ENCODE results near the gene SLC26A6. TPM values are rescaled to one million over a fixed set of nuclear protein-coding genes. Genes with fewer than 3 reads are reported as not detected.

The SLC26A6 gene, protein sequence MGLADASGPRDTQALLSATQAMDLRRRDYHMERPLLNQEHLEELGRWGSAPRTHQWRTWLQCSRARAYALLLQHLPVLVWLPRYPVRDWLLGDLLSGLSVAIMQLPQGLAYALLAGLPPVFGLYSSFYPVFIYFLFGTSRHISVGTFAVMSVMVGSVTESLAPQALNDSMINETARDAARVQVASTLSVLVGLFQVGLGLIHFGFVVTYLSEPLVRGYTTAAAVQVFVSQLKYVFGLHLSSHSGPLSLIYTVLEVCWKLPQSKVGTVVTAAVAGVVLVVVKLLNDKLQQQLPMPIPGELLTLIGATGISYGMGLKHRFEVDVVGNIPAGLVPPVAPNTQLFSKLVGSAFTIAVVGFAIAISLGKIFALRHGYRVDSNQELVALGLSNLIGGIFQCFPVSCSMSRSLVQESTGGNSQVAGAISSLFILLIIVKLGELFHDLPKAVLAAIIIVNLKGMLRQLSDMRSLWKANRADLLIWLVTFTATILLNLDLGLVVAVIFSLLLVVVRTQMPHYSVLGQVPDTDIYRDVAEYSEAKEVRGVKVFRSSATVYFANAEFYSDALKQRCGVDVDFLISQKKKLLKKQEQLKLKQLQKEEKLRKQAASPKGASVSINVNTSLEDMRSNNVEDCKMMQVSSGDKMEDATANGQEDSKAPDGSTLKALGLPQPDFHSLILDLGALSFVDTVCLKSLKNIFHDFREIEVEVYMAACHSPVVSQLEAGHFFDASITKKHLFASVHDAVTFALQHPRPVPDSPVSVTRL
- 10 to 100 TPM; 31.6 to 32.4 TPM for total RNA-seq
- polyA plus RNA-seq, result 1 to 10 TPM; 3.0 to 3.5 TPM

DNA sequence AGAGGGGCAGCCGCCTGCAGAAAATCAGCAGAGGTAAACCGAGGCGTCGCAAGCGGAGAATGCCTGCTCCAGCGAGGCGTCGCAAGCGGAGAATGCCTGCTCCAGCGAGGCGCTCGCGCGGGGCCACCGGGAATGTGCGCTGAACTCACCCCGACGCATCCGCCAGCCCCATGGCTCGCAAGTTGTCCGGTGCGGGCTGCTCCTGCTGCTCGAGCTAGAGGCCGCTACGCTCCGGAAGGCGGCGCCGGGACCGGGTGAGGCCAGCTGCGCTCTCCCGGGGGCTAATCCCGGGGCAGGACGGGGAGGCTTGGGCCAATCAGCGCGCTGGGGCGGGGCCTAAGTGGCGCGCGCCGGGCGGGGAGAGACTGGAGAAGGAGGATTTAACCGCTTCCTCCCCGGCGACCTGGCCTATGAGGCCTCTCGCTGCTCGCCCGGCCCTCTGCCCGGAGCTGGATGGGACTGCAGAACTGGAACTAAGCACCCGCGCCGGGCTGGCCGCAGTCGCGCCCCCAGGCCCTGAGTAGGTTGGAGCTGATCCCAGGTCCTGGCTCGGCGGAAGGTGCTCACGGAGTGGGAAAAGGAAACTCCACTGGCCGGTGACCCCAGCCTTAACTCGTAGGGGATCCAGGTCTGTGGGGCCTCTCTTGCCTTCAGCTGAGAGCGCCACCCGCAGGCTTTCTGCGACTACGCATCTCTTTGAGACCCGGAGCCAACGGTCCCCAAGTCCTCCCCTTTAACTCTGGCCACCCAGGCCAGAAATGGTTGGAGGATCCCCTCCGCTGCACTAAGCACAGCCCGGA, at the start of gene SLC26A6:
SLC26A6 (minus strand) TSS at position 240 of the 800 bp plus-strand sequence; CDS start at position 172, 68 bp downstream.
- CTCF ChIA-PET (ENCODE audit: partially characterized antibody), result interaction anchor here (0.8 to 1.7 kb wide), 12 partner anchors 11 to 236 kb away, joined by 3 to 7 read pairs (median 4); partner anchors contain the start of gene TMEM89
- Histone ChIP-seq H3K27me3 (ENCODE audit: insufficient read depth, low read length) (no peaks in the 10 kb centered on the region), H3K4me1 (ENCODE audit: insufficient read depth, low read length) (peaks cover 18% of the 10 kb centered on the region), H3K9me3 (ENCODE audit: control insufficient read depth in 1 of 2, low read length in 2 of 2) (no peaks in the 10 kb centered on the region), H3K36me3 (ENCODE audit: insufficient read depth, low read length) (no peaks in the 10 kb centered on the region), H3K27ac (ENCODE audit: low read depth, low read length) (peak within 1 kb of the TSS; percentile 60), H3K4me3 (ENCODE audit: low read length in 2 of 2) (peak within 1 kb of the TSS; percentile 57 to 91)
- Mint-ChIP-seq H3K36me3 (peaks cover 0 to 4% of the 10 kb centered on the region in 2 donors), H3K4me3 (peak within 1 kb of the TSS; percentile 86 to 92 (median 89)), H3K27ac (peak within 1 kb of the TSS; percentile 58 to 87 (median 74)), H3K27me3 (peaks cover 0 to under 1% of the 10 kb centered on the region in 2 donors), H3K9me3 (no peaks in the 10 kb centered on the region), H3K4me1 (peaks cover 3 to 25% (median 15%) of the 10 kb centered on the region in 4 donors)
- intact Hi-C loops (cut with micrococcal nuclease), result loop anchor here (1.0 to 2.0 kb wide), 3 partner anchors 21 to 78 kb away; partner anchors contain the start of gene UQCRC1
- POLR2A ChIA-PET (ENCODE audit: partially characterized antibody), result interaction anchor here (0.5 to 2.6 kb wide), 11 partner anchors 11 to 394 kb away, joined by 3 to 14 read pairs (median 5); partner anchors contain the start of genes CCDC51, CELSR3, IMPDH2 and IP6K2
- peak; percentile 86 to 92 (median 89) for DNase-seq

DNA sequence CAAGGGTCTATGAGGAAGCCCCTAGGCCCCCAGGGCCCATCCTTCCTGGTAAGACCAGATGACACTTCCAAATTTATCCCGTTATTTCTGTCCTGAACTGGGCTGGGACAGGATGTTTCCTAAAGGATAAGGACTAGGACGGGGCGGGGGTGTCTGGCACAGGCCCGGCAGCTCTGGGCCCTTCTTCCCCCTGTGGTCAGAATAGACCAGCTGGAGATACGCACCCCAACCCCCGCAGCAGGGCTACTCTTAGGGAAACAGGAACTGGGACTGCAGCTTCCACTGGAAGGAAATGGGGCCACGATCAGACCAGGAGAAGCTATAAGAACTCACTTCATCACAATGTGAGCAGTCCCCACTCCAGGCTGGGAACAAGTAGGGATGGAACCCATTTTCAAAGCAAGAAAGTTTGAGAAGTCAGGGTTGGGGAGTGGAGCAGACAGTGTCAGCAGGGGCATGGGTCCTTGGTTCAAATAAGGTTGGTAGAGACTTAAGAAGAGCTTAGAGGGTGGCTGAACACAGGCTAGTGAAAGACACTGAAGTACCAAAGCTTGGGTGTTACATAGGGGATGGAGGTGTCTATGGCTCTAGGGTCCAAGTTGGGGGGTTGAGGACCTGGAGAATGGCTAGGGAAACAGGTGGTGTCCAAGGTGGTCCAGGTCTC, 49.4 kb upstream of the SLC26A6 start:
- intact Hi-C loops (cut with micrococcal nuclease), result loop anchor here (1.0 to 10.0 kb wide), 7 partner anchors 28 to 728 kb away; partner anchors contain the start of genes ARIH2, IP6K2, PRKAR2A and RHOA
- no peak overlapping the region for H3K27ac ChIP-seq (ENCODE audit: low read depth, low read length)

DNA sequence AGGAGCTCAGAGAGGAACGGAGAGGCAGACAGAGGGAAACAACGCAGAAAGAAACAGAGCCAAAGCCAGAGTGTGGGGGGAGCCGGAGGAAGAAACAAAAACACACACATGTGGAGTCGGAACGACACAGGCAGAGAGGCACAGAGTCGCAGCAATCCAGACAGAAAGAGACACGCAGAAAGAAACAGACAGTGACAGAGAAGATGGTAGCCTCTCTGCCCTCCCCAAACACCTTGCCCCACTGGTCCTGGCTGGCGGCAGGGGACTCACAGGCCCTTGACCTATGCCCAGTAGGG, 48.7 kb upstream of the SLC26A6 start:
- peak overlapping the region in 6 of 7 donors; percentile 13 to 84 (median 80) for H3K27ac Mint-ChIP-seq
- no peaks in the 10 kb centered on the region for H3K27me3 ChIP-seq (ENCODE audit: insufficient read depth, low read length)
- H3K27ac ChIP-seq (ENCODE audit: low read depth, low read length), result no peak overlapping the region
- peaks cover 26 to 65% (median 39%) of the 10 kb centered on the region in 4 donors for H3K4me1 Mint-ChIP-seq
- H3K36me3 ChIP-seq (ENCODE audit: insufficient read depth, low read length), result peaks cover 38% of the 10 kb centered on the region
- H3K27me3 Mint-ChIP-seq, result no peaks in the 10 kb centered on the region
- ChIA-PET CTCF (ENCODE audit: partially characterized antibody) (interaction anchor here (0.9 to 1.6 kb wide), 5 partner anchors 21 to 75 kb away, joined by 3 to 5 read pairs (median 3); partner anchors contain the start of gene UQCRC1), POLR2A (ENCODE audit: partially characterized antibody) (interaction anchor here (1.0 to 1.3 kb wide), 2 partner anchors 33 to 48 kb away, joined by 3 to 5 read pairs; partner anchors contain the start of genes IP6K2 and SLC26A6)
- H3K4me3 ChIP-seq (ENCODE audit: low read length in 2 of 2), result no peak overlapping the region
- peaks cover 45% of the 10 kb centered on the region for H3K4me1 ChIP-seq (ENCODE audit: insufficient read depth, low read length)
- no peak for DNase-seq
- H3K9me3 Mint-ChIP-seq, result no peaks in the 10 kb centered on the region
- H3K4me3 Mint-ChIP-seq, result peak overlapping the region; percentile 27 to 95 (median 66)
- intact Hi-C loops (cut with micrococcal nuclease), result loop anchor here (10.0 kb wide), 1 partner anchor 231 kb away; the partner anchor contains the start of gene ARIH2
- H3K9me3 ChIP-seq (ENCODE audit: control insufficient read depth in 1 of 2, low read length in 2 of 2), result no peaks in the 10 kb centered on the region
- H3K36me3 Mint-ChIP-seq, result peaks cover 27 to 44% of the 10 kb centered on the region in 2 donors

More for the DNA sequence above, 49.4 kb upstream of the SLC26A6 start:
- Mint-ChIP-seq H3K4me3 (peak overlapping the region; percentile 83 to 95 (median 88)), H3K9me3 (no peaks in the 10 kb centered on the region), H3K36me3 (peaks cover 27 to 50% of the 10 kb centered on the region in 2 donors), H3K27ac (peak overlapping the region in 6 of 7 donors; percentile 81 to 92 (median 90)), H3K4me1 (peaks cover 24 to 59% (median 36%) of the 10 kb centered on the region in 4 donors), H3K27me3 (no peaks in the 10 kb centered on the region)
- Histone ChIP-seq H3K36me3 (ENCODE audit: insufficient read depth, low read length) (peaks cover 45% of the 10 kb centered on the region), H3K4me3 (ENCODE audit: low read length in 2 of 2) (no peak overlapping the region), H3K27me3 (ENCODE audit: insufficient read depth, low read length) (no peaks in the 10 kb centered on the region), H3K9me3 (ENCODE audit: control insufficient read depth in 1 of 2, low read length in 2 of 2) (no peaks in the 10 kb centered on the region), H3K4me1 (ENCODE audit: insufficient read depth, low read length) (peaks cover 38% of the 10 kb centered on the region)
- no peak for DNase-seq
- ChIA-PET CTCF (ENCODE audit: partially characterized antibody) (interaction anchor here (0.6 to 1.6 kb wide), 5 partner anchors 26 to 173 kb away, joined by 3 to 5 read pairs (median 3); no protein-coding TSS in a partner anchor), POLR2A (ENCODE audit: partially characterized antibody) (interaction anchor here (1.0 to 1.3 kb wide), 2 partner anchors 32 to 49 kb away, joined by 3 to 5 read pairs; partner anchors contain the start of genes IP6K2 and SLC26A6)

DNA sequence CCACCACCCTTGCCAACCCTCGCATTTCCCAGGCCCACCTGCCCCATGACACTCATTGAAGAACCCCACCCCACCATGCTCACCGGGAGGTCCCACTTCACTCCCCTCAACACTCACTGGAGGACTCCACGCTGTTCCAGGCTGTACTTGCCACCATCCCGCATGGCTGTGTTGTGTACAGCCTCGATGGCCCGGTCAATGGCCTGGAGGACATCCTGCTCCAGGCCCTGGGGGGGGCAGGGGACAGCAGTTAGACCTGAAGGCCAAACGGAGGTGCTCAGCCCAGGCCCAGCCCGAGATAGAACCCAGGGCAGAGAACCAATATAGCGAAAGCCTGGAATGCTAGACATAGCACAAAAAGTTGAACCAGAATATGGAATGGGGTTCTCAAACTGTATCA, 47.5 kb upstream of the SLC26A6 start:
- Histone ChIP-seq H3K4me3 (ENCODE audit: low read length in 2 of 2) (no peak overlapping the region), H3K4me1 (ENCODE audit: insufficient read depth, low read length) (peaks cover 46% of the 10 kb centered on the region), H3K9me3 (ENCODE audit: control insufficient read depth in 1 of 2, low read length in 2 of 2) (no peaks in the 10 kb centered on the region), H3K36me3 (ENCODE audit: insufficient read depth, low read length) (peaks cover 30% of the 10 kb centered on the region), H3K27me3 (ENCODE audit: insufficient read depth, low read length) (no peaks in the 10 kb centered on the region), H3K27ac (ENCODE audit: low read depth, low read length) (no peak overlapping the region)
- peaks cover 27 to 65% (median 40%) of the 10 kb centered on the region in 4 donors for H3K4me1 Mint-ChIP-seq
- peaks cover 20 to 38% of the 10 kb centered on the region in 2 donors for H3K36me3 Mint-ChIP-seq
- H3K9me3 Mint-ChIP-seq, result no peaks in the 10 kb centered on the region
- POLR2A ChIA-PET (ENCODE audit: partially characterized antibody), result interaction anchor here (0.8 kb wide), 1 partner anchor 34 kb away, joined by 3 read pairs; the partner anchor contains the start of gene IP6K2
- DNase-seq, result no peak
- H3K4me3 Mint-ChIP-seq, result no peak overlapping the region
- CTCF ChIA-PET (ENCODE audit: partially characterized antibody), result interaction anchor here (0.9 to 1.7 kb wide), 3 partner anchors 19 to 282 kb away, joined by 3 to 5 read pairs (median 3); partner anchors contain the start of gene UQCRC1
- H3K27me3 Mint-ChIP-seq, result no peaks in the 10 kb centered on the region
- intact Hi-C loops (cut with micrococcal nuclease), result loop anchor here (10.0 kb wide), 1 partner anchor 232 kb away; the partner anchor contains the start of gene ARIH2
- peak overlapping the region in 3 of 7 donors; percentile 29 to 48 (median 44) for H3K27ac Mint-ChIP-seq

DNA sequence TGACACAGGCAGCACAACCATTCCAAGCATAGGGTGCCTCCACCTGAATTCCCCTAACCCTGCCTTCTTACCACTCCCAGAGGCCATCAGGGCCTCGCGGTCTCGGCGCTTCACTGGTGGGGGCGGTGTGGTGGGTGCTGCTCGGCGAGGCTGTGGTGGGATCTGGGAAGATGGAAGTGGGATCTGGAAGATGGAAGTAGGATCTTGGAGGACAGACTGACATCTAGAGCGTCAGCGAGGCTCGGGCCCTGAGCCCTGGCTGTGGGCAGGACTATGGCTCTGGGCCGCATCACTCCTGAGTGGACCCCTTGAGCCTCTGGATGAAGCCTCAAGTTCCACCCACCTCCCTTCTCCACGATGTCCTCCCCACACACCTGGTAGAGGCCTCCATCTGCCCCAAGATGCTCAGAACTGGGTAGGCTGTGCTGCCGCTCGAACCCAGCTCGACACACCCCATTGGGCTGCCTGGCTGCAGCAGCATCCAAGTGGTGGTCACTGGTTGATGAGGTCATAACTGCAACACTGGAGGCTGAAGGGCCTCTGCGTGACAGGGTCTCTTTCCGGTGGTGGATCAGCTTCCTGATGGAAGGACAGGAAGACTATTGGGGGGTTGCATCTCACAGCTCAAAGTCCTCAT, 46.8 kb upstream of the SLC26A6 start:
- H3K9me3 Mint-ChIP-seq, result no peaks in the 10 kb centered on the region
- H3K27ac Mint-ChIP-seq, result no peak overlapping the region
- H3K4me1 ChIP-seq (ENCODE audit: insufficient read depth, low read length), result peaks cover 46% of the 10 kb centered on the region
- peaks cover 23% of the 10 kb centered on the region for H3K36me3 ChIP-seq (ENCODE audit: insufficient read depth, low read length)
- POLR2A ChIA-PET (ENCODE audit: partially characterized antibody), result no interaction called here
- no peaks in the 10 kb centered on the region for H3K27me3 ChIP-seq (ENCODE audit: insufficient read depth, low read length)
- H3K36me3 Mint-ChIP-seq, result peaks cover 22 to 40% of the 10 kb centered on the region in 2 donors
- H3K4me3 Mint-ChIP-seq, result no peak overlapping the region
- H3K4me1 Mint-ChIP-seq, result peaks cover 27 to 65% (median 41%) of the 10 kb centered on the region in 4 donors
- CTCF ChIA-PET (ENCODE audit: partially characterized antibody), result interaction anchor here (1.7 kb wide), 1 partner anchor 282 kb away, joined by 5 read pairs; no protein-coding TSS in a partner anchor
- intact Hi-C loops (cut with micrococcal nuclease), result loop anchor here (10.0 kb wide), 1 partner anchor 233 kb away; the partner anchor contains the start of gene ARIH2
- H3K4me3 ChIP-seq (ENCODE audit: low read length in 2 of 2), result no peak overlapping the region
- no peak overlapping the region for H3K27ac ChIP-seq (ENCODE audit: low read depth, low read length)
- no peak for DNase-seq
- H3K9me3 ChIP-seq (ENCODE audit: control insufficient read depth in 1 of 2, low read length in 2 of 2), result no peaks in the 10 kb centered on the region
- no peaks in the 10 kb centered on the region for H3K27me3 Mint-ChIP-seq

Data from CD4-positive, alpha-beta memory T cell (primary cell).